Adipose tissue (tissue), 3 donors: ENCODE measurements around the gene PSMD10. TPM values are rescaled to one million over a fixed set of nuclear protein-coding genes. Genes with fewer than 3 reads are reported as not detected.

Source experiments
- polyA plus RNA-seq, 3 donors: library from polyadenylated mRNA; stranded (reverse); fragments of 200-250 nt; gene quantifications; one replicate each; pipeline ENCODE4 v1.2.3, GENCODE V29; 2013
- donor health status: healthy with polysubstance abuse.
- donor health status: Bipolar disorder and iron deficiency.
- donor health status: healthy.

PSMD10 gene
- polyA plus RNA-seq, 3 donors: 15.2 to 41.7 (median 27.5) TPM

Other genes with a start within 250 kb of the PSMD10 start
- gene TEX13B, start 109.2 kb downstream of the PSMD10 start, polyA plus RNA-seq: not detected
- 10 to 100 TPM in 1 of 3 donors, 1 to 10 TPM in 1, under 1 TPM in 1; 0.12 to 11.1 (median 5.3) TPM for gene VSIG1, start 46.5 kb downstream of the PSMD10 start, polyA plus RNA-seq
- gene ATG4A, start 236 bp upstream of the PSMD10 start, polyA plus RNA-seq: 10 to 100 TPM in 2 of 3 donors, 1 to 10 TPM in 1; 8.8 to 12.6 (median 10.1) TPM